Cardiac muscle cell (in vitro differentiated cells and primary cell): ENCODE results near the gene KRT73. TPM values are rescaled to one million over a fixed set of nuclear protein-coding genes. Genes with fewer than 3 reads are reported as not detected.

Experiments used
- DNase-seq, 2 donors: peaks; one replicate each; pipeline versions ENCODE4 v3.0.0 to v3.0.0-alpha.2; 2010 to 2017; ENCODE audit warnings: low read depth in 1 of 2, low spot score in 1 of 2
- H3K27ac ChIP-seq: fragments of 200-600 bp; sonication (generic); 2 replicates; pipeline ENCODE4 v1.5.1; 2016
- H3K27me3 ChIP-seq: fragments of 200-600 bp; sonication (generic); 2 replicates; pipeline ENCODE4 v1.6.0; 2016; ENCODE audit warnings: control low read depth
- H3K36me3 ChIP-seq: fragments of 200-600 bp; sonication (generic); 2 replicates; pipeline ENCODE4 v1.5.1; 2016; ENCODE audit warnings: control low read depth
- H3K4me1 ChIP-seq: fragments of 200-600 bp; sonication (generic); 2 replicates; pipeline ENCODE4 v1.8.1; 2017; ENCODE audit warnings: low read depth, mild to moderate bottlenecking, mixed run types
- H3K4me3 ChIP-seq: fragments of 200-600 bp; sonication (generic); 2 replicates; pipeline ENCODE4 v1.5.1; 2016; ENCODE audit warnings: mild to moderate bottlenecking
- H3K9me3 ChIP-seq: fragments of 200-600 bp; sonication (generic); 2 replicates; pipeline ENCODE4 v1.5.1; 2017; ENCODE audit warnings: low read depth, mild to moderate bottlenecking, control low read depth
- polyA plus RNA-seq: library from polyadenylated mRNA; unstranded; fragments of >200 nt; fragmentation: Nextera tagmentation; extraction: Ambion mirVana; gene quantifications from 2 replicates; pipeline ENCODE4 v1.2.1, GENCODE V29; 2016
- total RNA-seq: library from RNA; depleted of rRNA; stranded (reverse); fragments of >200 nt; gene quantifications from 2 replicates; pipeline ENCODE4 v1.2.3, GENCODE V29; 2016
- TF ChIP-seq, protein P1 (sequence below): IDR thresholded peaks from 2 replicates; pipeline ENCODE4 v1.5.1; 2012; ENCODE audit warnings: low read depth, mild to moderate bottlenecking, low read length

The KRT73 gene
- total and polyA plus RNA-seq, 2 experiments from 2014 or later: not detected

DNA sequence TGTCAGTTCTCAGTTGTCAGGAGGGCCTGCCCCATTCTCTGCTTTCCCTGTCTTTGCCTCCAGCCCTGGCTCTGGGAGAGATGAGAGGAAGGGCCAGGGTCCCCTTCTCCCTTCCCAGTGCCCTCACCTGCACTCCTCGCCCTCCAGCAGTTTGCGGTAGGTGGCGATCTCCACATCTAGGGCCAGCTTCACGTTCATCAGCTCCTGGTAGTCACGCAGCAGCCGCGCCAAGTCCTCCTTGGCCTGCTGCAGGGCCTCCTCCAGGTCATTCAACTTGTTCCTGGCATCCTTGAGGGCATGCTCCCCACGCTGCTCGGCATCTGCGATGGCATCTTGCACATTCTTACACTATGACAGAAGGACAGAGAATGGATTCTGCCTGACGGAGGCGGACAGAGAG is 28.3 kb upstream of the KRT73 start:
- no peak for DNase-seq
- Histone ChIP-seq H3K4me1 (no peaks in the 10 kb centered on the region), H3K27me3 (peaks cover 10% of the 10 kb centered on the region), H3K27ac (no peak overlapping the region), H3K36me3 (no peaks in the 10 kb centered on the region), H3K9me3 (no peaks in the 10 kb centered on the region), H3K4me3 (no peak overlapping the region)
- TF ChIP-seq, protein P1, sequence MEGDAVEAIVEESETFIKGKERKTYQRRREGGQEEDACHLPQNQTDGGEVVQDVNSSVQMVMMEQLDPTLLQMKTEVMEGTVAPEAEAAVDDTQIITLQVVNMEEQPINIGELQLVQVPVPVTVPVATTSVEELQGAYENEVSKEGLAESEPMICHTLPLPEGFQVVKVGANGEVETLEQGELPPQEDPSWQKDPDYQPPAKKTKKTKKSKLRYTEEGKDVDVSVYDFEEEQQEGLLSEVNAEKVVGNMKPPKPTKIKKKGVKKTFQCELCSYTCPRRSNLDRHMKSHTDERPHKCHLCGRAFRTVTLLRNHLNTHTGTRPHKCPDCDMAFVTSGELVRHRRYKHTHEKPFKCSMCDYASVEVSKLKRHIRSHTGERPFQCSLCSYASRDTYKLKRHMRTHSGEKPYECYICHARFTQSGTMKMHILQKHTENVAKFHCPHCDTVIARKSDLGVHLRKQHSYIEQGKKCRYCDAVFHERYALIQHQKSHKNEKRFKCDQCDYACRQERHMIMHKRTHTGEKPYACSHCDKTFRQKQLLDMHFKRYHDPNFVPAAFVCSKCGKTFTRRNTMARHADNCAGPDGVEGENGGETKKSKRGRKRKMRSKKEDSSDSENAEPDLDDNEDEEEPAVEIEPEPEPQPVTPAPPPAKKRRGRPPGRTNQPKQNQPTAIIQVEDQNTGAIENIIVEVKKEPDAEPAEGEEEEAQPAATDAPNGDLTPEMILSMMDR: no peak

DNA sequence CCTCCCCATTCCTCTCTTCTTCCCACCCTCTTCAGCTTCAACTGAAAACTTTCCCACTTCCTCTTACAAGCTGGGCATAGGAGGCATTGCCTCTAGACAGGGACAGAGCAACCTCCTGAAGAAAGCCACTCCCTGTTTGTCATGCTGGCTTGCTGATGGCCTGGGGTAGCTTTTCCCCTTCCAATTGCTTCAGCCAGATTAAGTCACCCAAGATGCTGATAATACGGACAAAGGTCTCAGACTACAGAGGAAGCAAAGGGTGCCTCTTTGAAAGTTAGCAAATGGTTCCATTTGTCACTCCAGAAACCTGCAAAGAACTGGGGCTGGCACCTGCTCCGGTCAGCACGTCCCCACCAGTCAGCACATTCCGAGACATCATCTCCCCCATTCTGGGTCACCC is 27.6 kb upstream of the KRT73 start:
- TF ChIP-seq, protein P1: no peak
- no peak for DNase-seq

DNA sequence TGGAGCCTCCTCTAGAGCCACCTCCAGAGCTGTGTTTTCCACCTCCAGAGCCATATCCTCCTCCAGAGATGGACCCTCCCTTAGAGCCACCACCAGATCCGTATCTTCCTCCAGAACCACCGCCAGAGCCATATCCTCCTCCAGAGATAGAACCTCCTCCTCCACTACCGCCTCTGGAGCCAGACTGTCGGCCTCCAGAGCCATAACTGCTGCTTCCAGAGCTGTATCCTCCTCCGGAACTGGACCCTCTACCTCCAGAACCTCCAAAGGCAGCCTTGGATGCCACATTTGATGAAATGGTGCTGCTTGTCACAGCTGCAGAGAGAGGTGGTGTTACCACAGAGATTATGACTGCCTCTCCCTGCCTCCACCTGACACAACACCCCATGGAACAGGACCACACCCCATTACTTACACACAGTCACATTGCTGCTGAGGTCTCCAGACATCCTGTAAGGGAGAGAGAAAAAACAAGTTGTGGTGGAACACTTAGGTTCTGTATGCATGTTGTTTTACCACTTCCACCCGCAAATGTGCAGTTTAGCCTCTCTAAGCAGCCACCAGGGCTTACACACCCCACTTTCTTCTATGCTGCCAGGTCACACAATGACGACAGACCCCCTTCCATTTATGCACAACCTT is 26.9 kb upstream of the KRT73 start:
- Histone ChIP-seq H3K4me1 (no peaks in the 10 kb centered on the region), H3K4me3 (no peak overlapping the region), H3K36me3 (no peaks in the 10 kb centered on the region), H3K27me3 (peaks cover 18% of the 10 kb centered on the region), H3K9me3 (no peaks in the 10 kb centered on the region), H3K27ac (no peak overlapping the region)
- no peak for DNase-seq
- TF ChIP-seq, protein P1: no peak

More for the DNA sequence above, 27.6 kb upstream of the KRT73 start:
- H3K4me1 ChIP-seq: no peaks in the 10 kb centered on the region
- H3K27ac ChIP-seq: no peak overlapping the region
- H3K36me3 ChIP-seq: no peaks in the 10 kb centered on the region
- H3K9me3 ChIP-seq: no peaks in the 10 kb centered on the region
- H3K27me3 ChIP-seq: peaks cover 17% of the 10 kb centered on the region
- no peak overlapping the region for H3K4me3 ChIP-seq

DNA sequence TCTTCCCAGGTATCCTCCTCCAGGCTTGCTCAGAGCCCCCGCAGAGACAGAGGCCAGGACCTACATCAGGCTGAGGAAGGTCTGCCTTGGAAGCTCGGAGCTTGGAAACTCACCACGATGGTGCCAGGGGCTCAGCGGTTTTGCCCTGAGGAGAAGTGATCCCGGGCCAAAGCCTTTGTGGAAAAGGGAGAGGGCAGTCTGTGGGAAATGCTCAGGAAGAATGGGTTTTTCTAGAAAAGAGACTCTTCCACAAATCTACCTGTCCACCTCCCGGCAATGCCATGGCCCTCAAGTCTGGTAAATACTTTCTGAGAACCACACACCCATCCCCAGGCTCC is 25.7 kb upstream of the KRT73 start:
- H3K4me3 ChIP-seq: no peak overlapping the region
- H3K36me3 ChIP-seq: no peaks in the 10 kb centered on the region
- TF ChIP-seq, protein P1: no peak
- no peak overlapping the region for H3K27ac ChIP-seq
- H3K4me1 ChIP-seq: no peaks in the 10 kb centered on the region
- no peaks in the 10 kb centered on the region for H3K9me3 ChIP-seq
- H3K27me3 ChIP-seq: peaks cover 19% of the 10 kb centered on the region
- DNase-seq: no peak

DNA sequence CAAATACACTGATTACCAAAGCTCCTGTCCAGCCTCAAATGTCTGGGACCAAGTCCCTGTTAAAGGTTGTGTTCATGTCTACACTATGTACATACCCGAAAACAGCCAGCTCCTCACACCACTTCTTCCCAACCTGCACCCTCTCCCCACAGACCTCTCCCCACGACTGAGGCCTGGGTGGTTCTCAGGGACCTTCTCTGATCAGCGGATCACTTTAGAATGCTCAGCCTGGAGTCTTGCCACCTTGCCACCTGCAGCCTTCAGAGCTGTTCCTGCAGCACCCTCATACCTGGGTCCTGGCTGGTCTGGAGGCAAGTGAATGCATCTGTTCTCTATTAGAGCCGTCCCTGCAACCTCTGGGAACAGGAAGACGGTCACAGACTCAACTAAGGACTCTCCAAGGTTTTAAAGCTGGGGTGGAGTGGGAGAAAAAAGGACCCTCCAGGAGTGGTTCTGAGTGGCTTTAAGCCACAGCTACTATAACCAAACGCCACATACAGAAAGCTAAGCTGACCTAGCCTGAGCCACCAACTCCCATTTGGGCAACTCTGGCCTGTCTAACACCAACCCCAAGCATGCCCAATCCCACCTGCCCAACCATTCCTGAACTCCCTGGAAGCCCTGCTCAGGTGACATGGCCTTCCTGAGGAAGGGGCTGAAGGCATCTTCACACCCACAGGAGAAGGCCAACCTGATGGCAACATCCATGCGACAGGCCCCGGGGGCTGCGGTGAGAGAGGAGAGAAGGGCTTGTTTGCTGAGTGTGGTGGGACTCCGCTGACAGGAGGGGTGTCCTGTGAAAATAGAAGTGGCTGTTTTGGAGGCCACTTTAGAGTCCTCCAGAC is 25.1 kb upstream of the KRT73 start:
- TF ChIP-seq, protein P1: no peak
- DNase-seq: no peak
- no peaks in the 10 kb centered on the region for H3K9me3 ChIP-seq
- no peaks in the 10 kb centered on the region for H3K36me3 ChIP-seq
- no peak overlapping the region for H3K4me3 ChIP-seq
- H3K27me3 ChIP-seq: peaks cover 23% of the 10 kb centered on the region
- H3K27ac ChIP-seq: no peak overlapping the region
- no peaks in the 10 kb centered on the region for H3K4me1 ChIP-seq
